SIG-M5 (cell line): ENCODE measurements around the gene OLFM3.

Source experiments
- DNase-seq: peaks from one replicate; lab custom pipeline; 2025; lab: John Stamatoyannopoulos, UW

OLFM3 gene

GRCh38 chr1:101846820-101847219 is 149.9 kb downstream of the OLFM3 start:
- DNase-seq = no peak

GRCh38 chr1:101843160-101843559 is 153.6 kb downstream of the OLFM3 start:
- DNase-seq = no peak

- DNase-seq = no peak
Measured at GRCh38 chr1:101841824-101842223, 154.9 kb downstream of the OLFM3 start.

GRCh38 chr1:101835988-101836387 is 160.7 kb downstream of the OLFM3 start:
- DNase-seq = no peak

GRCh38 chr1:101833312-101833711 is 163.4 kb downstream of the OLFM3 start:
- no peak for DNase-seq

- DNase-seq = no peak
Measured at GRCh38 chr1:101826416-101826815, 170.3 kb downstream of the OLFM3 start.

GRCh38 chr1:101820071-101820470 is 176.7 kb downstream of the OLFM3 start:
- DNase-seq = no peak

- DNase-seq = no peak
Measured at GRCh38 chr1:101816262-101816661, 180.5 kb downstream of the OLFM3 start.

GRCh38 chr1:101798417-101798816 is 198.3 kb downstream of the OLFM3 start:
- no peak for DNase-seq

- no peak for DNase-seq
Measured at GRCh38 chr1:101797722-101798121, 199.0 kb downstream of the OLFM3 start.

GRCh38 chr1:101781201-101781831 is 215.4 kb downstream of the OLFM3 start:
- peak; percentile 33 for DNase-seq

- DNase-seq = no peak
Measured at GRCh38 chr1:101769520-101769919, 227.2 kb downstream of the OLFM3 start.

- no peak for DNase-seq
Measured at GRCh38 chr1:101757985-101758384, 238.7 kb downstream of the OLFM3 start.

- DNase-seq = no peak
Measured at GRCh38 chr1:101756411-101756810, 240.3 kb downstream of the OLFM3 start.
